ENCODE data around the gene MVB12B.

Gene MVB12B

DNA sequence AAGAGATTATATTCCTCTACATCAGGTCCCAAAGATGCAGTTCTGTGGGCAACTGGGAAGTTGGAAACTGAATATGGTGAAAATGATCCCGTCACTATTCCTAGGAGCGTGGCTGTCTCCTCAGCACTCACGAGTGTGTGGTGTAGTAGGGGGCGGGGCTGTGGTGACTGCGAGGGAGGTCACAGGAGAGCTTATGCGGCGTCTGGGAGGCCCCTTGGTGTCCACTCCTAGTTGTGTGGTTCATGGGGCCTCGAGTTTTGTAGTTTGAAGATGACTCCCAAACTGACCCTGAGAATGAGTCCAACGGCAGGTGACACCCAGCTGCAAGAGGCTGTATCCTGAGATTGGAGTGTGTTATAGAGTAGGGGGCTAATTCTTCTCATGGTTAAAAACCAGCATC, 68.2 kb downstream of the MVB12B start:
- TF ChIP-seq, protein P1, sequence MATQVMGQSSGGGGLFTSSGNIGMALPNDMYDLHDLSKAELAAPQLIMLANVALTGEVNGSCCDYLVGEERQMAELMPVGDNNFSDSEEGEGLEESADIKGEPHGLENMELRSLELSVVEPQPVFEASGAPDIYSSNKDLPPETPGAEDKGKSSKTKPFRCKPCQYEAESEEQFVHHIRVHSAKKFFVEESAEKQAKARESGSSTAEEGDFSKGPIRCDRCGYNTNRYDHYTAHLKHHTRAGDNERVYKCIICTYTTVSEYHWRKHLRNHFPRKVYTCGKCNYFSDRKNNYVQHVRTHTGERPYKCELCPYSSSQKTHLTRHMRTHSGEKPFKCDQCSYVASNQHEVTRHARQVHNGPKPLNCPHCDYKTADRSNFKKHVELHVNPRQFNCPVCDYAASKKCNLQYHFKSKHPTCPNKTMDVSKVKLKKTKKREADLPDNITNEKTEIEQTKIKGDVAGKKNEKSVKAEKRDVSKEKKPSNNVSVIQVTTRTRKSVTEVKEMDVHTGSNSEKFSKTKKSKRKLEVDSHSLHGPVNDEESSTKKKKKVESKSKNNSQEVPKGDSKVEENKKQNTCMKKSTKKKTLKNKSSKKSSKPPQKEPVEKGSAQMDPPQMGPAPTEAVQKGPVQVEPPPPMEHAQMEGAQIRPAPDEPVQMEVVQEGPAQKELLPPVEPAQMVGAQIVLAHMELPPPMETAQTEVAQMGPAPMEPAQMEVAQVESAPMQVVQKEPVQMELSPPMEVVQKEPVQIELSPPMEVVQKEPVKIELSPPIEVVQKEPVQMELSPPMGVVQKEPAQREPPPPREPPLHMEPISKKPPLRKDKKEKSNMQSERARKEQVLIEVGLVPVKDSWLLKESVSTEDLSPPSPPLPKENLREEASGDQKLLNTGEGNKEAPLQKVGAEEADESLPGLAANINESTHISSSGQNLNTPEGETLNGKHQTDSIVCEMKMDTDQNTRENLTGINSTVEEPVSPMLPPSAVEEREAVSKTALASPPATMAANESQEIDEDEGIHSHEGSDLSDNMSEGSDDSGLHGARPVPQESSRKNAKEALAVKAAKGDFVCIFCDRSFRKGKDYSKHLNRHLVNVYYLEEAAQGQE (IDR thresholded peaks at IDR 0.05; ENCODE audit: low read depth), result no peak
- TF ChIP-seq EP300 (IDR thresholded peaks at IDR 0.05; ENCODE audit: borderline replicate concordance) (no peak), ZBTB7A (IDR thresholded peaks at IDR 0.05; ENCODE audit: low read depth) (no peak), FOXM1 (IDR thresholded peaks at IDR 0.05; ENCODE audit: borderline replicate concordance, low read depth) (no peak), CEBPB (IDR thresholded peaks at IDR 0.05) (no peak), TEAD4 (IDR thresholded peaks at IDR 0.05) (no peak), CREB1 (IDR thresholded peaks at IDR 0.05; ENCODE audit: low read depth) (no peak), YY1 (IDR thresholded peaks at IDR 0.05; ENCODE audit: low read depth) (no peak), NFIC (IDR thresholded peaks at IDR 0.05) (no peak), TAF1 (IDR thresholded peaks at IDR 0.05; ENCODE audit: low read depth) (no peak), EGR1 (IDR thresholded peaks at IDR 0.05) (no peak), TCF12 (IDR thresholded peaks at IDR 0.05; ENCODE audit: low read depth) (no peak), RAD21 (IDR thresholded peaks at IDR 0.05; ENCODE audit: low read depth) (no peak)
- TF ChIP-seq, protein P2, sequence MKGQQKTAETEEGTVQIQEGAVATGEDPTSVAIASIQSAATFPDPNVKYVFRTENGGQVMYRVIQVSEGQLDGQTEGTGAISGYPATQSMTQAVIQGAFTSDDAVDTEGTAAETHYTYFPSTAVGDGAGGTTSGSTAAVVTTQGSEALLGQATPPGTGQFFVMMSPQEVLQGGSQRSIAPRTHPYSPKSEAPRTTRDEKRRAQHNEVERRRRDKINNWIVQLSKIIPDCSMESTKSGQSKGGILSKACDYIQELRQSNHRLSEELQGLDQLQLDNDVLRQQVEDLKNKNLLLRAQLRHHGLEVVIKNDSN (IDR thresholded peaks at IDR 0.05), result no peak
- TF ChIP-seq, protein P3, sequence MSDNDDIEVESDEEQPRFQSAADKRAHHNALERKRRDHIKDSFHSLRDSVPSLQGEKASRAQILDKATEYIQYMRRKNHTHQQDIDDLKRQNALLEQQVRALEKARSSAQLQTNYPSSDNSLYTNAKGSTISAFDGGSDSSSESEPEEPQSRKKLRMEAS (IDR thresholded peaks at IDR 0.05), result no peak

DNA sequence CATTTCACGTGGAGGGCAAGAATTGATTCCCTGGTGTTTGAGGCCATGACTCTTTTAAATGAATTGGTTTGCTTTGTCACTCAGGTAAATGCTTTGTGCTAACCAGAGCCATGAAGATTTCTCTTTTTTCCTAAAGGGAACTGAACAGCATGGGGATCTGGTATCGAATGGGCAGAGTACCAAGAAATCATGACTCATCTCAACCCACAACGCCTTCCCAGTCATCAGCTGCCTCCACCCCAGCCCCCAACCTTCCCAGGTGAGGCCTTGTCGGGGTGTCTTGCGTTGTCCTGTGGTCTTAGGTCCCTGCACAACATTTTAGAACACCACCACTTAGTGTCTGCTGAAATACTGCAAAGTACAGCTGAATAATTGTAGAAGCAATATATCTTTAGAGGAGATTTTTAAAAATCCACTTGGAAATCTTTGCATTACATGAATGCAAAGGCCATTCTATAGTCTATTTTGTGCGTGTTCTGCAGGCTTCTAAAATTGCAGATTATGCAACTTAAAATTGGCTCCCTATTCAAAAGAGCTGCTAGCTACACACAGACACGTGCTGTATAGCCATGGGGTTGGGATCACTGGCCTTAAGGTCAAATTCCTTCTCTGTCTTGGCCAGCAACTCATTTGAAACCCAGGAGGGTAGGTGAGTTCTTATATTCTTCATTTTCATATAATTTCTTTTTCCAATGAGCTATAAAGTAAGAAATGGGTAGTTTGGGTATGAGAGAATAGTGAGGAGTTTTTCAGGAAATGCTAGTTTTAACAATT, 69.0 kb downstream of the MVB12B start:
- TF ChIP-seq FOXM1 (IDR thresholded peaks at IDR 0.05; ENCODE audit: borderline replicate concordance, low read depth) (no peak), TEAD4 (IDR thresholded peaks at IDR 0.05) (no peak), TCF12 (IDR thresholded peaks at IDR 0.05; ENCODE audit: low read depth) (no peak), NFIC (IDR thresholded peaks at IDR 0.05) (peak; percentile 35; the same call in 1 of the 2 replicates)

DNA sequence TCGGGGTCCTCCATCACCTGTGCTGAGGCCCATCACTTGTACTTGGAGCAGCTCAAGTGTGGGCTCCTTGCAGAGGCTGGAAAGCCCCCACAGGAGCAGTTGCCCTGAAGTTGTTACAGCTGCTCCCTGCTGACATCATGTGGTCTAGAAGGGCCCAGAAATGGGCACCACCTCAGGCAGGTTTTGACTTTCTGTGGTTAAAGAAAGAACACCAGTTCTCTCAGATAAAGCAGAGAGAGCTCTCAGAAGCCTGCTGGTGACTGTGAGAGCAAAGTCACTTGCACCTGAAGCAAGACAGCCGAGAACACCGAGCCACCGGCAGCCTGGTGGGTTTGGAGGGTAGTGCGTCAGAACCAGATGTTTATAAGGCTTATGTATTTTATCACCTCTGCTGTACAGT, 70.4 kb downstream of the MVB12B start:
- no peak for TF ChIP-seq CEBPB (IDR thresholded peaks at IDR 0.05)
- TF ChIP-seq RAD21 (IDR thresholded peaks at IDR 0.05; ENCODE audit: low read depth), result no peak
- no peak for TF ChIP-seq TCF12 (IDR thresholded peaks at IDR 0.05; ENCODE audit: low read depth)
- TF ChIP-seq TEAD4 (IDR thresholded peaks at IDR 0.05), result no peak
- TF ChIP-seq, protein P3 (IDR thresholded peaks at IDR 0.05), result no peak
- no peak for TF ChIP-seq EGR1 (IDR thresholded peaks at IDR 0.05)
- TF ChIP-seq TAF1 (IDR thresholded peaks at IDR 0.05; ENCODE audit: low read depth), result no peak
- no peak for TF ChIP-seq EP300 (IDR thresholded peaks at IDR 0.05; ENCODE audit: borderline replicate concordance)
- TF ChIP-seq, protein P1 (IDR thresholded peaks at IDR 0.05; ENCODE audit: low read depth), result no peak
- no peak for TF ChIP-seq ZBTB7A (IDR thresholded peaks at IDR 0.05; ENCODE audit: low read depth)
- no peak for TF ChIP-seq CREB1 (IDR thresholded peaks at IDR 0.05; ENCODE audit: low read depth)
- TF ChIP-seq YY1 (IDR thresholded peaks at IDR 0.05; ENCODE audit: low read depth), result no peak
- no peak for TF ChIP-seq FOXM1 (IDR thresholded peaks at IDR 0.05; ENCODE audit: borderline replicate concordance, low read depth)
- TF ChIP-seq, protein P2 (IDR thresholded peaks at IDR 0.05), result no peak
- TF ChIP-seq NFIC (IDR thresholded peaks at IDR 0.05), result no peak

DNA sequence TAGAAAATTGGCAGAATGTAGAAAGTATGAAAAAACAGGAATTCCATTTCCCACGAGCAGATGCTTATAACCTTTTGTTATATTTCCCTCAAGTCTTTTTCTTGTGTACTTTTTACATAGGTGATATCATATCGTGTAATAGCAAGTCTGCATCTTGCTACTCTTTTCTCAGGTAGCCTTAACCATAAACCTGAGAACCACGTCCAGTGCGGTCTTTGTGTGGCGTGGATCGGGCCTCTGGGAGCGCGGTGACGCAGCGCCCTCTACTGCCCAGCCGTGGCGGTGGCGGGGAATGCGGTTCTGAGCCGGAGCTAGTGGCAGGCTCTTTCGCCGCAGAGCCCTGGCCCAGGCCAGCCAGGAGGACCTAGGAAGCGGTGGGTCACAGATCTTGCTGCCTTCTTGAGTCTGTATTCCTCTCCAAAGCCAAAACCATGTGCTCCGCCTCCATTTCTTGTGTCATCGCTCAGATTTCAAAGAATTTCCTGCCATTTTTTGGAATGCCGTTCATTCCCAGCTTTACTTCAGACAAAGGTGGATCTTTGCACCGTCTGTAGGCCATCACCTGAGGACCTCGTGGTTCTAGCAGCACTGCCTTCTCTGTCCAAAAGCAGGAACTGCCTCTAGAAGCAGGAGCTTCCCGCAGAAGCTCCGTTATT, 71.9 kb downstream of the MVB12B start:
- peak; percentile 75 for TF ChIP-seq RAD21 (IDR thresholded peaks at IDR 0.05; ENCODE audit: low read depth)
- no peak for TF ChIP-seq CREB1 (IDR thresholded peaks at IDR 0.05; ENCODE audit: low read depth)
- TF ChIP-seq TEAD4 (IDR thresholded peaks at IDR 0.05), result 0 out of 2 replicates have a peak, but pooled peaks have one; percentile 21
- TF ChIP-seq EGR1 (IDR thresholded peaks at IDR 0.05), result no peak
- TF ChIP-seq, protein P1 (IDR thresholded peaks at IDR 0.05; ENCODE audit: low read depth), result no peak
- TF ChIP-seq, protein P3 (IDR thresholded peaks at IDR 0.05), result no peak

Measured in Ishikawa (cell line).